Activated effector memory CD4-positive, alpha-beta T cell treated with Interleukin-2 at 50 U/mL for 16 hours (primary cell): ENCODE measurements around the gene SPSB1.
"Not testable (repeated sequence)": the region's sequence is repeated elsewhere in the genome, so short reads cannot be mapped to it uniquely, and the experiment has no call there.

Experiments
- DNase-seq: peaks from one replicate; pipeline ENCODE4 v3.0.0-alpha.2; 2020

Gene SPSB1

GRCh38 chr1:9280015-9280860, 12.5 kb upstream of the SPSB1 start:
- peak; percentile 17 for DNase-seq

- DNase-seq, result no peak
Observed at GRCh38 chr1:9281071-9281827, 11.4 kb upstream of the SPSB1 start.

GRCh38 chr1:9281908-9282695, 10.6 kb upstream of the SPSB1 start:
- no peak for DNase-seq

- DNase-seq, result no peak
Observed at GRCh38 chr1:9282696-9282955, 10.1 kb upstream of the SPSB1 start.

GRCh38 chr1:9284061-9284460, 8.6 kb upstream of the SPSB1 start:
- no peak for DNase-seq

GRCh38 chr1:9286556-9286955, 6.1 kb upstream of the SPSB1 start:
- no peak for DNase-seq

GRCh38 chr1:9289090-9289534, 3.6 kb upstream of the SPSB1 start:
- peak; percentile 70 for DNase-seq

GRCh38 chr1:9289711-9290485, 2.8 kb upstream of the SPSB1 start:
- no peak for DNase-seq

GRCh38 chr1:9291914-9292360, 757 bp upstream of the SPSB1 start:
- no peak for DNase-seq

- no peak for DNase-seq
Observed at GRCh38 chr1:9293241-9293532, 493 bp downstream of the SPSB1 start.

GRCh38 chr1:9293533-9294404, 1.1 kb downstream of the SPSB1 start:
- DNase-seq, result peak; percentile 25

GRCh38 chr1:9294405-9294773, 1.7 kb downstream of the SPSB1 start:
- no peak for DNase-seq

- no peak for DNase-seq
Observed at GRCh38 chr1:9294910-9295636, 2.4 kb downstream of the SPSB1 start.

GRCh38 chr1:9295884-9296283, 3.2 kb downstream of the SPSB1 start:
- DNase-seq, result no peak

GRCh38 chr1:9296850-9297249, 4.2 kb downstream of the SPSB1 start:
- DNase-seq, result no peak

GRCh38 chr1:9297831-9298230, 5.1 kb downstream of the SPSB1 start:
- DNase-seq, result no peak

- DNase-seq, result no peak
Observed at GRCh38 chr1:9298282-9298681, 5.6 kb downstream of the SPSB1 start.

- not testable (repeated sequence) for DNase-seq
Observed at GRCh38 chr1:9299571-9300541, 7.2 kb downstream of the SPSB1 start.

- DNase-seq, result no peak
Observed at GRCh38 chr1:9300573-9300972, 7.9 kb downstream of the SPSB1 start.
